ENCODE measurements around the gene EFCAB11.

DNA sequence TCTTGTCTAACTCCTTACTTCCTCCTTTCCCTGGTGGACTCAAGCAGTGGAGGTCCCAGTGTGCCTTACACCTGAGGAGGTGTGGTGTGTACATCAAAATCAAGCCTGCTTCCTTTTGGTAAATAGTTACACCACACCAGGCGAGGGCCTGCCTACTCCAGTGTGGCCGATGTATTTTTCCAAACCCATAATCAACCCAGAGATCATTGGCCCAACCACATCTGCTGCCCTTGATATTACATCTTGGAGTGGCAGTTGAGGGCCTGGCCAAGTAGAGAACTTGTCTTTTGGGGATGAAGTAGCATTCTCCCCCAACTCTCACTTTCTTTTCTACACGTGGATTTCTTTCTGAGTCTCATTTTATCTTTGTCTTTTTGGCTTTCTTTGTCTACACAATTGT, 187.4 kb downstream of the EFCAB11 start:
- TF ChIP-seq POLR2A (IDR thresholded peaks at IDR 0.05; ENCODE audit: low read length): no peak
- no peak for TF ChIP-seq GATA1 (IDR thresholded peaks at IDR 0.05; ENCODE audit: low read depth, low read length)

All from erythroblast (primary cell).